PC-9 (cell line): ENCODE data around the gene C7orf57. TPM values are rescaled to one million over a fixed set of nuclear protein-coding genes. Genes with fewer than 3 reads are reported as not detected.

ENCODE experiments used
- BruUV-seq: library from RNA; stranded (reverse); fragments of 400-500 nt; replicated peaks from 2 replicates; lab custom pipeline; 2021; lab: Mats Ljungman, UMichigan
- CTCF ChIA-PET: fragments of 300-600 bp; sonication (Branson Sonifier 250); formaldehyde crosslinking; loops from one replicate; lab custom pipeline; 2022; ENCODE audit warnings: antibody characterized with exemption; lab: Charles Lee
- POLR2A ChIA-PET: fragments of 300-600 bp; sonication (Branson Sonifier 250); formaldehyde crosslinking; loops from one replicate; lab custom pipeline; 2022; ENCODE audit warnings: antibody characterized with exemption; ENCODE audit not compliant: unreplicated experiment; lab: Charles Lee
- DNase-seq, 2 experiments: peaks; one replicate each; pipeline versions ENCODE4 v3.0.0 to v3.0.0-alpha.2; 2015 to 2022; ENCODE audit warnings: mixed read lengths in 1 of 2
- H2AFZ ChIP-seq: fragments of 200-600 bp; sonication (generic); 2 replicates; pipeline ENCODE4 v1.8.1; 2017; ENCODE audit warnings: antibody characterized with exemption
- H3F3A ChIP-seq: fragments of 200-600 bp; sonication (generic); 2 replicates; pipeline ENCODE4 v1.8.1; 2017; ENCODE audit warnings: antibody characterized with exemption, mild to moderate bottlenecking, low read depth; ENCODE audit not compliant: insufficient read depth
- H3K27ac ChIP-seq: fragments of 200-600 bp; sonication (generic); 2 replicates; pipeline ENCODE4 v1.6.1; 2016; ENCODE audit warnings: mixed run types
- H3K27me3 ChIP-seq: fragments of 200-600 bp; sonication (generic); 2 replicates; pipeline ENCODE4 v1.6.1; 2016; ENCODE audit warnings: low read depth, mixed run types; ENCODE audit not compliant: insufficient read depth
- H3K36me3 ChIP-seq: fragments of 200-600 bp; sonication (generic); 2 replicates; pipeline ENCODE4 v1.6.1; 2016; ENCODE audit warnings: low read depth, mixed run types
- H3K4me1 ChIP-seq: fragments of 200-600 bp; sonication (generic); replicated peaks from 2 replicates; pipeline ENCODE4 v1.6.1; 2016; ENCODE audit warnings: mixed run types; ENCODE audit not compliant: insufficient read depth
- H3K4me2 ChIP-seq: fragments of 200-600 bp; sonication (generic); 2 replicates; pipeline ENCODE4 v1.6.1; 2017; ENCODE audit warnings: mixed run types
- H3K4me3 ChIP-seq: fragments of 200-600 bp; sonication (generic); 2 replicates; pipeline ENCODE4 v1.6.1; 2016; ENCODE audit warnings: mixed run types
- H3K79me2 ChIP-seq: fragments of 200-600 bp; sonication (generic); 2 replicates; pipeline ENCODE4 v1.6.1; 2017; ENCODE audit warnings: low read depth, mixed run types
- H3K9me2 ChIP-seq: fragments of 200-600 bp; sonication (generic); 2 replicates; pipeline ENCODE4 v1.8.1; 2017; ENCODE audit warnings: mild to moderate bottlenecking; ENCODE audit not compliant: insufficient read depth
- H3K9me3 ChIP-seq: fragments of 200-600 bp; sonication (generic); 2 replicates; pipeline ENCODE4 v1.8.1; 2016; ENCODE audit warnings: low read depth; ENCODE audit not compliant: insufficient read depth
- H4K20me1 ChIP-seq: fragments of 200-600 bp; sonication (generic); 2 replicates; pipeline ENCODE4 v1.8.1; 2017; ENCODE audit not compliant: insufficient read depth
- EZH2 ChIP-seq: fragments of 200-600 bp; sonication (generic); IDR thresholded peaks from 2 replicates; pipeline ENCODE4 v1.8.0; 2017; ENCODE audit warnings: antibody characterized with exemption, low read depth
- intact Hi-C: fragments of 100-400 bp; cut with micrococcal nuclease; formaldehyde crosslinking; loops from one replicate; pipeline ENCODE4 v1.10.0; 2022; ENCODE audit not compliant: unreplicated experiment
- total RNA-seq: library from RNA; stranded (reverse); gene quantifications from 2 replicates; pipeline ENCODE4 v1.2.3, GENCODE V29; 2021
- TF ChIP-seq, protein P1 (sequence below): fragments of 200-600 bp; sonication (generic); conservative IDR thresholded peaks from 2 replicates; pipeline ENCODE4 v1.6.1; 2017; ENCODE audit warnings: mixed run types, antibody characterized with exemption, mild to moderate bottlenecking, moderate library complexity

The C7orf57 gene
- total RNA-seq, 1 experiment from 2014 or later: 2.5 TPM

DNA sequence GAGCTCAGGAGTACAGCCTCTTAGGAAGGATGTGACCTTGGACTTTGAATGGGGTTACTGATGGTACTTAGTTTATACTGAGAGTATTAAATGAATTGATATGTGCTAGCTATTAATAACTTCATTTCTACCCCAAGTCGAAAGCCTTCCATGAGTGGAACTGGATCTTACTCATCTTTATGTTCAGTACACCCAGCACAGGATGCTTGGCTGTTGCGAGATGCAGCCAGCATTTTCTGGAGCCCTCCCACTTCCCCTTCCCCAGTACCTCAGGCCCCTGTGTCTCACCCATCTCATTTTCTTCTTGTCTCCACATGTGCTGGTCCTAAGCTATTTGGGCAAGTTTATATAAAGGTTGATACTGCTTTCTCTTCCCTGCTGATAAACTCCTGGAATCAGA, 60.9 kb downstream of the C7orf57 start:
- Histone ChIP-seq H3K79me2 (peaks cover 96% of the 10 kb centered on the region), H3K4me1 (peaks cover 52% of the 10 kb centered on the region), H3K27ac (no peak overlapping the region; the same call in 1 of the 2 replicates), H3F3A (peaks cover 65% of the 10 kb centered on the region), H3K9me2 (no peaks in the 10 kb centered on the region), H3K36me3 (peaks cover 77% of the 10 kb centered on the region), H2AFZ (no peak overlapping the region), H3K27me3 (no peaks in the 10 kb centered on the region), H3K9me3 (no peaks in the 10 kb centered on the region), H4K20me1 (peaks cover 45% of the 10 kb centered on the region), H3K4me3 (no peak overlapping the region), H3K4me2 (peak overlapping the region; percentile 95; the same call in 1 of the 2 replicates)
- POLR2A ChIA-PET: no interaction called here
- no peak for TF ChIP-seq EZH2
- TF ChIP-seq, protein P1, sequence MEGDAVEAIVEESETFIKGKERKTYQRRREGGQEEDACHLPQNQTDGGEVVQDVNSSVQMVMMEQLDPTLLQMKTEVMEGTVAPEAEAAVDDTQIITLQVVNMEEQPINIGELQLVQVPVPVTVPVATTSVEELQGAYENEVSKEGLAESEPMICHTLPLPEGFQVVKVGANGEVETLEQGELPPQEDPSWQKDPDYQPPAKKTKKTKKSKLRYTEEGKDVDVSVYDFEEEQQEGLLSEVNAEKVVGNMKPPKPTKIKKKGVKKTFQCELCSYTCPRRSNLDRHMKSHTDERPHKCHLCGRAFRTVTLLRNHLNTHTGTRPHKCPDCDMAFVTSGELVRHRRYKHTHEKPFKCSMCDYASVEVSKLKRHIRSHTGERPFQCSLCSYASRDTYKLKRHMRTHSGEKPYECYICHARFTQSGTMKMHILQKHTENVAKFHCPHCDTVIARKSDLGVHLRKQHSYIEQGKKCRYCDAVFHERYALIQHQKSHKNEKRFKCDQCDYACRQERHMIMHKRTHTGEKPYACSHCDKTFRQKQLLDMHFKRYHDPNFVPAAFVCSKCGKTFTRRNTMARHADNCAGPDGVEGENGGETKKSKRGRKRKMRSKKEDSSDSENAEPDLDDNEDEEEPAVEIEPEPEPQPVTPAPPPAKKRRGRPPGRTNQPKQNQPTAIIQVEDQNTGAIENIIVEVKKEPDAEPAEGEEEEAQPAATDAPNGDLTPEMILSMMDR: no peak
- no TSS peak for BruUV-seq
- DNase-seq: peak in 1 of 2 experiments; percentile 32
- intact Hi-C loops: no loop called here
- CTCF ChIA-PET: interaction anchor here (1.1 kb wide), 1 partner anchor 105 kb away, joined by 6 read pairs; no protein-coding TSS in a partner anchor

DNA sequence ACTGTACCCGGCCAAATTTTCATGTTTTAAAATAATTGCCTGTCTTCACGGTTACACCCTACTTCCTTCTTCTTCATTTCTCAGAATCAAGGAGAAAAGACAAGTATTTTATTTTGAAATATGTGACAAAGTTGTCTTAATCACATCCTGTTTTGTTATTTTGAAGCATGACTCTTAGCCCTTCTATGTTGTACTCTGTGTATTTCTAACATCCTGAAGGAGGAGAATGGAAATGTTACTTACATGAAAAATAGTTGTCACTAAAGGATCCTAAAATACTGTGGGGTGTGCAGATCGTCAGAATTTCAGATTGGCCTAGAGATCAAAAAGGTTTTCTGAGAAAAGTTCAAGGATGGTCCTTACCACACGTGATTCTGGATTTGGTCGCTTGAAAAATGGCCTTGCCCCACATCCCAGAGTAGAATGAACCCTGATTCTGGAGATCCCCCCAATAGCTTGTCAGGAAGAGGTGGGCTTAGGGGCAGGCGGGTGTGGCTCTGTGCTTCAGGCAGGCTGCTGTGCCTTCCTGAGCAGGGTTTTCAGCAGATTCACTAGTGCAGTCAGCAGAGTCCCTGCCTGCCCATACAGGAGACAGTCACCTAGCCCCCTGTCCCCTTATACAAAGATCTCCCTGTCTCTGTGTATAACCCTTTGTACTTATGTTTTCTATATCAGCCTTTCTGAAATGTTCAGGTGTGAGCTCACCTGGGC, 62.3 kb downstream of the C7orf57 start:
- no peaks in the 10 kb centered on the region for H3K27me3 ChIP-seq
- peaks cover 54% of the 10 kb centered on the region for H4K20me1 ChIP-seq
- TF ChIP-seq, protein P1: no peak
- no peak for TF ChIP-seq EZH2
- H3K36me3 ChIP-seq: peaks cover 86% of the 10 kb centered on the region
- H3F3A ChIP-seq: peaks cover 68% of the 10 kb centered on the region
- H3K27ac ChIP-seq: no peak overlapping the region
- peak in 1 of 2 experiments; percentile 26 for DNase-seq
- H3K4me1 ChIP-seq: peaks cover 38% of the 10 kb centered on the region
- H3K9me3 ChIP-seq: no peaks in the 10 kb centered on the region
- no peak overlapping the region for H2AFZ ChIP-seq
- TSS peak; percentile 0 for BruUV-seq
- peaks cover 87% of the 10 kb centered on the region for H3K79me2 ChIP-seq
- CTCF ChIA-PET: no interaction called here
- no peak overlapping the region for H3K4me3 ChIP-seq
- POLR2A ChIA-PET: no interaction called here
- H3K4me2 ChIP-seq: no peak overlapping the region
- no peaks in the 10 kb centered on the region for H3K9me2 ChIP-seq
- intact Hi-C loops: no loop called here

- TF ChIP-seq, protein P1: no peak
- TF ChIP-seq EZH2: no peak
- intact Hi-C loops: no loop called here
- ChIA-PET CTCF (no interaction called here), POLR2A (interaction anchor here (0.7 kb wide), 1 partner anchor 834 kb away, joined by 5 read pairs; no protein-coding TSS in a partner anchor)
- Histone ChIP-seq H3K27ac (no peak overlapping the region), H3K4me3 (no peak overlapping the region), H3K27me3 (no peaks in the 10 kb centered on the region), H4K20me1 (peaks cover 65% of the 10 kb centered on the region), H3K9me2 (no peaks in the 10 kb centered on the region), H3K9me3 (no peaks in the 10 kb centered on the region), H3K4me2 (no peak overlapping the region), H3K79me2 (peaks cover 75% of the 10 kb centered on the region), H3F3A (peaks cover 66% of the 10 kb centered on the region), H2AFZ (no peak overlapping the region), H3K4me1 (peaks cover 27% of the 10 kb centered on the region), H3K36me3 (peaks cover 86% of the 10 kb centered on the region)
- BruUV-seq: no TSS peak
- DNase-seq: no peak
Observed at GRCh38 chr7:48098846-48099245, 63.5 kb downstream of the C7orf57 start.
